CD1c-positive myeloid dendritic cell (primary cell): ENCODE results near the gene TSC22D3.

Experiments
- DNase-seq: peaks from one replicate; pipeline ENCODE4 v3.0.0-alpha.2; 2016; ENCODE audit errors: extremely low spot score

TSC22D3 gene

DNA sequence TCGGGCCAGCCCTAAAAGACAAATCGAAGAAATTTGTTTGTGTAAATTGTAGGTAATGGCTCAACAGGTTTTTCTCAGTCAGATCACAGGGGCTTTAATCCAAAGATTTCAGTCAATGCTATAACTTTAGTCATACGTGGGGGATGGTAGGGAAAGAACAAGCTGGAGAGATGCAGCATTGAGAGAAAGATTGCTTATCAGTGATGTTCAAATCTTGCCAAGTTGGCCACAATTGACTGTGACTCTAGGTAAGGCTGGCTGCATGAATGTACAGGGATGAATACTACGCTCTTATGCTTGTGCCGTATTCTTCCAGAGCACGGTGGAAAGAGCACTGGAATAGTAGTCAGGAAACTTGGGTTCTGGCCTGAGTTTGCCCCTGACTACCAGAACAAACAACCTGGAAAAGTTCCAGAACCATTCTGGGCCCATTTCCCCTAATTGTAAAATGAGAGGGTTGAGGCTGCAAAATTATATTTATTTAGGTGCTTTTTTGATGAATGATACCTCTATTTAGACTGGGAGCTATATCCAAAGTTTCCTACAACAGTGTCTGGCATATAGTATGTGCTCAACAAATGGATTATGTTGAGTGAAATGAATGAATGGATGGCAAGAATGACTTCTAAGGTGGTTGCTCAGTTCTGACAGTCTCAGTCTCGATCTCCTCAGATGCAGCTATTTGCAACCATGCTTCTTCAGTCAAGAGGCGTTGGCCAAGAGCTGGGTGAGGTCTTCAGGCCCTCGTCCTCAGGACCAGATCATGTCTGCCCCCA is 44.4 kb downstream of the TSC22D3 start:
- no peak for DNase-seq

DNA sequence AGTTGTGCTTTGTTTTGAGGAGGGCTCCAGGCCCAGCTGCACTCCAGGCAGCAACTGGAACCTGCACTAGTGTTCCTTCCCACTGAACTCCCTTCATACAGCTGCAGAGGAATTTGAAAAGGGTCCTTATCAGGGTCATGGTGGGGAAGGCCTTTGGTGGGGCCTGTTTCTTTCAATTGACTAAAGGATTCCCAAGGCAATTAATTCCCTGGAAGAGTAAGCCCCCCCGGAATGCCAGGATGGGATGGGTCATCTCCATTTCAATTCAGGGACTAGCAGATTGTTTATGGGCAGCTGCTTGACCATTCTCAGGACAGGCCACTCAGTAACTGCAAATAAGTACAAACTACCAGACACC is 45.3 kb downstream of the TSC22D3 start:
- no peak for DNase-seq

DNA sequence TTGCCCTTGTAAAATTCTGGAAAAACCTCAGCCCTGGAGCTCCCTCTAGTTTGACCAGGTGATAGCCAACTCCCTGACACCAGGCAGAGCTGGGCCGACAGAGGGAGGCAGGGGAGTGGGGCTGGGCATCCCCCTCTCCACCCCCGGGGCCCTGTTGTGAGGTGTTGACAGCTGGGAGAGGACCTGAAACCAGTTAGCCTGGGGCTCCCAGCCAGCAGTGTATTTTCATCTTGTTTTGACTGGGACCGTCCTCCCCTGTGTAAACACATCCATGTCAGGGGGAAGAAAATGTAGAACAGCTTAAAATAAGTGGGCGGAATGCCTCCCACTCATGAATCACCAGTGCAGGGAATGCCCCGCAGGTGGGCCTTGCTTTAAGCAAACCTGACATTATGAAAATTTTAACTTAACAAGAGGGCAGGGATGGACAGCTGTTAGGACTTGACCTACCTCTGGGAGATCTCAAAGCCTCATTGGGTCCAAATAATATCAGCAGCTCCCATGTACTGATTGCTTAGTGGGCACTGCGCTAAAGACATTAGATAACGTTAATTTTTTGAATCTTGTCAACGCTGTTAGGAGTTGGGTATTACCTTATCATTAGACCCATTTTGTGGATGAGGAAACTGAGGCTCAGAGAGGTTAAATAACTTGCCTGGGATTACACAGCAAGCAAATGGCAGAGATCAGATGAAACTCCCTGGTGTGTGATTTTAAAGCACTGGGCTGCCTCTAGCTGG is 45.9 kb downstream of the TSC22D3 start:
- no peak for DNase-seq

DNA sequence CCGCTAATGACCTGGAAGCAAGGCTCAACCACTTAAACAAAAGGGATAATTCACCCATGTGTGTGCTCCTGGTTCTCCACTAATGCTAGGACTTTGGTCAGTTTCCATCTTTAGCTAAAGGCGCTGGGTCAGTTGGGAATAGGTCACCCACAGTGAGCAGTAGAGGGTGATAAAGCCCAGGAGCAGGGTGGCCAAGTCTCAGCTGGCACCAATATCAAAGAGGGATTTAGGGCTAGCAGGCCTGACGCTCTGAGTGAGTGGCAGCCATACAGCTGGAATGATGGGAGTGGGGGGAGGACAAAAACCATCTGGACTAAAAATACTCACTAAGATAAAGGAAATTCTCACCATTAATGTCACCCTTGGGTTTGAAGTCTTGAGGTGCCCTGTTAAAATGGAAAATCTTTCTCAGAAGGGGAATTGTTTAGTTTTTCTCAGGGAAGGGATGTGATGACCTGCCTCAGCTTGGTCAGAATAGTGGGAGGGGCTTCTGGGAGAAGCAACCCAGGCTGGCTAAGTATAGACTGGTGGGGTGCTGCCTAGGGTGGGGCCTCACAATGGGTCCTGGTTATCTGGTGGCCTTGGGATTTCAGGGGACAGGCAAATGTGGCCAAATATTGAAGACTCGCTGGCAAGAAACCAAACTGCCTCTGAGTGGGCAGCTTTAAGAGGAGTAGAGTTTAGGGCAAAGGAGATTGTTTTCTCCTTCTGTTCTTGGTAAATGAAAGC is 47.1 kb downstream of the TSC22D3 start:
- DNase-seq: no peak

DNA sequence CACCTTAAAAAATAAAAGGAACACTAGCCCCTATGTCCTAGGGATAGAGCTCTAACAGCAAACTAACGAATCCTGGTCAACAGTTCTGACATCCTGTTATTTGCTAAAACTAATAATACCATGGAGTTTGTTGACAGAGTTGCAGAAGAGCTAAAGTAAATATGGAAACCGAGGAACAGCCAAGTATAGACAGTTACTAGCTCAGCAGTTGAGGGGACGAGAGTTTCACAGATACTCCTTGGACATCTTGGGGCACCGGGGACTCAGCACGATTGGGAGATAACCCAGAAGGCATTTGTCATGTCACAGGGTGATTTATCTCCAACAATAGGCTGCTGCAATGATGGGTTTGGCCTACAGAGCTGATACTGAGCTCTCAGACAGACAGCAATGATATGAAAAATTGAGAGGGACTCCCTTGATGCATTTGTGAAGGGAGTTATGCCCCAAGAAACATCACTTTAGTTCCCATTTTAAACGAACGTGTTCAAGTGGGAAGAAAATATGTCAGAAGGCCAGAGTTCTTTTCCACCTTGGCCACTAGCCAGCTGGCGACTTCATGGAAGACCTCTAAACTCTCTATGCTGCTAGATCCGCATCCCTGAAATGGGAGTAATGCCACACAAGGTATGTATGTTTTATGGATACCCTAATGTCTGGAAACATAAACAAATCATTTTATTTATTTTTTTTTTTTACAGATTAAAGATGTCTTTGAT is 48.6 kb downstream of the TSC22D3 start:
- no peak for DNase-seq

DNA sequence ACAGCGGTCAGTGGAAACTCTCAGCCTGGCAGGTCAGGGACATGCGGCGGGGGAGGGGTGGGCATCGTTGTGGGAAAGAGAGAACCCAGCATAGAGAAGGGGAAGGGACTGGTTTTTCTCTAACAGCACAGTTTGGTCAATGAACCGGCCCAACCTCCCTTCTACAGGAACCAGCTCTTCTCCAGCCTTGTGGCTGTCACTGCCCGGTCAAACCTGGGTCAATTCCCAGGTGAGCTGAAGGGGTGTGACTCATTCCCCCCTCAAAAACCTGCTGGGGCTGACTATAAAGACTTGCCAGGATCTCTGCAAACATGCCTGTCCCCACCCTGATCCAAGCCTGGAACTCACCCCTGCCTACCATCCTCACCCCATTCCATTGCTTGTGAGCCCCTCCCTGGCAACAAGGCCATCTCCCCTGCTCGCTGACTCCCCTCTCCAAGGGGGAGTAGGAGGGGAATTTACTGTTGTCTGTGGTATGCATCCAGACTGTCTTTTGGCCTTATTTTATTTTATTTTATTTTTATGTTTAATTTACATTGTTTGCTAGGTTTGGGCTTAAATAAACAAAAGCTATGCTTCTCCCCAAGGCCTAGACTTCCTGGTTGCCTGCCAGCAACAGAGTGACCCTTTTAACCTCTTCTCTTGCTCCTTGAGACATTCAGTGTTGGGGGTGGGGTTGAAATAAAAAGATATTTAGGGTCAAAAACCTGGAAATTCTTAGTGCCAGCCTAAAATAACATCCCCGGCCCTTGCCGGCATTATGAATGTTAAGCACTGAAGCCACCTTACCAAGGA is 49.6 kb downstream of the TSC22D3 start:
- DNase-seq: no peak

DNA sequence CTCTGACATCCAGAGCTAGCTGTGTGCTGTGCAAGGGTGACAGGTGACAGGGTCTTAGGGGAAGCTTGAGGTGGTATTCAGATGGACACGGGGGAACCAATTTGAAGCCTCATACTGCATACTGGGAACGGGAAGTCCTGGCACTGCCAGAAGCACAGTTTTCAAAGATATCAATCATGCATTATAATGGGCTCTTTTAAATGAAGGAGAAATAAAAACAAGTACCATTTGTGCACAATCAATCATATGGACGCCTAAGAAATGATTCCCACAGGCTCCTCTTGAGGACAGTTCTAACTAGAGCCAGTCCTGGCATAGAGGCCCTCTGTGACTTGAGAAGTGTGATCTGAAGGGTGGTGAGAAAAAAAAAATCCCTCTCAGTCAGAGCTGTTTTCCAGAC is 50.9 kb downstream of the TSC22D3 start:
- DNase-seq: no peak

DNA sequence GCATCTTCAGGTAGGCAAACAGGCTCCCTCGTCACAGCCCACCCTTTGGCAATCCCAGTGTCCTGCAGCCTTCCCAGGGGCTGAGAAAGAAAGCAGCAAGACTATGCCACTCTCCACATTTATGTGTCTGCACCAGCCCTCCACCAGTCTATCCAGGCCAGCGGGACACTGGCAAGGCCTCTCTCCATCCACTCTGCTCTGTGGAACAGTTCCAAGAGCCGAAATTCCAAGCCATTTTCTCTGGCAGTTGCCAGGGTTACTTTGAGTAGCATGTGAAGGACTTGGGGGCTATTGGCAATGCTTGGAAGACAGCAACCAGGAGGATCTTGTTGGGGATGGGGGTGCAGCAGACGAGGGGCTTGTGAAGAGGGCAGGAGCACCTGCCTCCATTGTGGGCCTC is 52.1 kb downstream of the TSC22D3 start:
- DNase-seq: no peak

DNA sequence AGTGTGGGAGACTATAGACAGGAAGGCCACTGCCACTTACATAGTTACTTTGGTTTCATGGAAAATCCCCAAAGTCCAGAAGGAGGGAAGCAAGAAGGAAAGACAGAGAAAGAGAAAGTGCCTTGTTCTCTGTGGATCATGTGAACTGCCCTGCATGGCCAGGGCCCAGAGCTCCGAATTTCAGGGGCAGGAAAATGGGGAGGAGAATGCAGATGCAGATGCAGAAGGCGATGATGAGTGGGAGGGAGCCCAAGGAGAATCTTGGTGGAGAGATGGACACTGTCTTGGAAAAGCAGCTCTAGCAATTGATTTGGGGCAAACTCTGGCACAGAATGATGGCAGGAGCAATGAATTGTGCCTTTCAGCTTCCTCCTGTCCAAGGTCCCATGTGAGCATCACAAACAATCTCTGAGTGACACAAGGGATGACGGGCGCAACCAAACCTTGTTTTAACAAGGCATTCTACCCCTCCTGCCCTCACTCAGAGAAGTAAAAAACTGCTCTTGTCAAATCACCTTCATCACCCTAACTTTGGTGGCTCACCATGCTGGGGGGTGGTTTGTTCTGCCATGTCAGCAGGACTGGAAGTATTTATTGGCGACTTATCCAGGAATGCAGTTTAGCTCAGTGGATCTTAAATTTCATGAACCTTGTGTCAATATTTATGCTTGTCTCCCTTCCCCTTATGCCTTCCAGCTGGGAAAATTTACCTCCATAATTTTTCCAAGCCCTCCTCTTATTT is 53.5 kb downstream of the TSC22D3 start:
- no peak for DNase-seq

DNA sequence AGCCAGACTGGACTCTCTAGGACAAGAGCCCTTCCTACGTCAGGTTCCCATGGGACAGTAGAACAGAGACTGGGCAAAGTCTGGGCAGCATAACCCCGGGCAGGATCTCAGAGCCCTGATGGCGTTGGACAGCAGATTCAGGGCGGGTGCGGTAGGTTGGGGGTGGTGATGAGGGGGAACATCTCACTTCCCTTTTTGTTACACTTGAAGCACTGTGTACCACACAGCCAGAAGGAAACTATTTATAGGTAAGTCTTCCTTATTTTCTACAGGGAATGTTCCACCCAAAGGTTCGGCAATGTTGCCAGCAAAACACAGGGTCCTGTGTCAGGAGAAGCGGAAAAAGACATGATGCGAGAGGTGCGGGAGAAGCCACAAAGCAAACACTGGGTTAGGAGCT is 54.3 kb downstream of the TSC22D3 start:
- peak; percentile 58 for DNase-seq

DNA sequence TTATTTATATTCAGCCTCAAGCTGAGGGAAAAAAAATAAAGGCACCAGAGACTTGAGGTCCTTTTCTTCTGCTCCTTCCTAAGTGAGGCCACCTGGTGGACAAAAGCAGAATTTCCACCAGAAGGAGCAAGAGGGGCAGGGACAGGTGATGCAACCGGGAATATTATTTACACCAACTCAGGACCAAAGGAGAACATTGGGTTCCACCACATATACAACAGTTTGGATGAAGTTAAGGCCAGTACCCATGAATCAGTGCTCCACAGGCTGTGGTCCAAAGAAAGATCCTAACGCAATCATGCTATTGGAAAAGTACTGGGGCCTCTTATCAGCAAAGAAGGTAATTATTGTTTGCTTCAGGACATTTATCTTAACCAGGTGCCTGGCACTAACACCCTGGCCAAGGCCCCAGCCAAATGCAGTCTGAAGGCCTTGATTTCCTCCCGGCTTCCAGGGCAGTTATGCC is 57.4 kb downstream of the TSC22D3 start:
- peak; percentile 78 for DNase-seq

DNA sequence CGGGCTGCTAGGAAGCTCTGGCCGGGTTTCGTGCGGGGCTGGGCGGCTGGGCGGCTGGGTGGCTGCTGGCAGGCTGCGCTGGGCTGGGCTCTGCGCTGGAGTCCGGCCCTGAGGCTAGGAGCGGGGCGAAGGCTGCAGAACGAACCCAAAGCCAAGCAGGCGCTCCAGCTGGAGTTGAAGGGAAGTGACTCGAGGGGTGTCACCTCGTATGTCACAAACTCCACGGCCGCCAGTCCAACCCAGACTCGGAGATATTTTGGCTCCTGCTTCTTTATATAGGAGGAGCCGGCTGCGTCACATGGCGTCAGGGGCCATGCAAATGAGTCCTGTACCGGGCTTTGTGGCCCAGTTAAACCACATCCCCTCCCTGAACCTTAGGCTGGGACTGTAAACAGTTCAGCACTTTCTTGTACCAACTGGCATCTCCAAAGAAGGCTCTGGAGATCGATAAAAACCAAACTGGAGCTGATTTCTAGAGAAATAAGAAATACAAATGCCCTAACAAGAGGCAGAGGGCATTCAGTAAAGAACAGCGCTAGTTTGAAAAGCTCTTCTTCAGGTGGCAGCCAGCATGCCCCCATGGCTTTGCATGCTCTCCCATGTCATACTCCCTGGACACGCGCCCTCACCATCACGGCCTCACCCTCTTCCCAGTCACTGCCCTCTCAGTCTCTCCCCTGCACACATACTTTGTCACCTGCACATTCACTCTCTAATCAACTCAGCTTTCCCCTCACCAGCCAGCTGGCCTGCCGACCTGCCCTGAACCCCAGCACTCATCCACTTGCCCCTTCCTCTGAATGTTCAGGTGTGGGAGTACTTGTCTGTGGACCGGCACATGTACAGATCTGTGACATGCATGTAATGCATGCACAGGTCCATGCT is 58.5 kb downstream of the TSC22D3 start:
- peak; percentile 91 for DNase-seq

DNA sequence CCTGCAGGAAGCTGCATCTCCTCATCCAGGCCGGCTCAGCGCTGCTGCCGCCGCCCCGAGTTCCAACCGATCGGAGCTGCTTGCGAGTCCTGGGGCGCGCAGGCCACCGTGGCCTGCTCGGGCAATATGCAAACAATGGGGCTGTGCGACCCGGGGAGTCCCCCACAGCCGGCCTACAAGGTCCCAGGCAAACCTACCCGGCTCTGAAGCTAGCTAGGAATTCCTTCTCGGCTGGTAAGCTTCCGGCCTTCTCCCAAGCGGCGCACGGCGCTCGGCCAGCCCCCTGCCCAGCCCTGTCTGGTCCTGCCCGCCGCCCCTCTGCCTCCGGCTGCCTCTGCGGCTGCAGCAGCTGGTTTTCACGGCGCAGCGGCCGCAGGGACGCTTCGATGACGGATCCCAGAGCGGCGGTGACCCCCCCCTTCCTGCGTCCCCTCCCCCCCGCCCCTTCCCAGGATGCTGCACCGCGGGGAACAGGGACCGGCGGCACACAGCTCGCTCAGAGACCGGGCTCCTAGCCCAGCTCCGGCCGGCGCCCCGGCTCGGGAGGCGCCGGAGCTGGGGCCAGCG is 59.4 kb downstream of the TSC22D3 start:
- no peak for DNase-seq

DNA sequence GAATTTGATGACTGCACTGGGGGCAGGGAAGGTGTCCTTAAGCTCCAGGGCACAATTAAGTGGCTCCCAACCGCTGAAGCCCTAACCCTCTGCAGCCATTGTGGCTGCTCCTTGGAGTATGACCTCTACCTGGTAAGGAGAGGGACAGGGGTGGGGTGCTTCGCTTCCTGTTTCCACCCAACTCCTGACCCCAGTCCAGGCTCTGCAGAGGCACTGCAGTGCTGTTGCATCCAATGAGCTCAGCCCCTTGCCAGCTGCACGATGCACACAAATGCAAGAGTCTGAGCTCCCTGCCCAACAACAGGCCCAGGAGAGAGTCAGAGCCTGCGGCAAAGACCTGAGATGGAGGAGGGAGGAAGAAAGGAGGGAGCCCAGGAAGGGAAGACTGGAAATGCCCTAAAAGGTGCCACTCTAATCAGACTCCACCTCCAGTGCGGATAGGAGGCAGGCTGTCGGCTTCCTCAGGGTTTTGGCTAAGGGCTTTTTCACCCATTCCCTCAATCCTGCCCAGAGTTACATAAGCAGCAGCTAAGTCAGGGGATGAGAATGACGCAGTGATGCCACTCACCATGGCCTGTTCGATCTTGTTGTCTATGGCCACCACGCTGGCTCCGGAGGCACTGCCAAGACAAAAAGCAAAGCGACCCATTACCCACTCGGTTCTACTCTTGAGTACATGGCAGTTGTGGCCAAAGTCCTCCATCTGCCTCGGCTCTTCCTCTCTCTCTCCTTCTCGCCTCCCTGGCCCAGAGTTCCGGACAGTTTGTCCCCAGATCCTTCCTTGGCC is 60.1 kb downstream of the TSC22D3 start:
- peak; percentile 24 for DNase-seq

DNA sequence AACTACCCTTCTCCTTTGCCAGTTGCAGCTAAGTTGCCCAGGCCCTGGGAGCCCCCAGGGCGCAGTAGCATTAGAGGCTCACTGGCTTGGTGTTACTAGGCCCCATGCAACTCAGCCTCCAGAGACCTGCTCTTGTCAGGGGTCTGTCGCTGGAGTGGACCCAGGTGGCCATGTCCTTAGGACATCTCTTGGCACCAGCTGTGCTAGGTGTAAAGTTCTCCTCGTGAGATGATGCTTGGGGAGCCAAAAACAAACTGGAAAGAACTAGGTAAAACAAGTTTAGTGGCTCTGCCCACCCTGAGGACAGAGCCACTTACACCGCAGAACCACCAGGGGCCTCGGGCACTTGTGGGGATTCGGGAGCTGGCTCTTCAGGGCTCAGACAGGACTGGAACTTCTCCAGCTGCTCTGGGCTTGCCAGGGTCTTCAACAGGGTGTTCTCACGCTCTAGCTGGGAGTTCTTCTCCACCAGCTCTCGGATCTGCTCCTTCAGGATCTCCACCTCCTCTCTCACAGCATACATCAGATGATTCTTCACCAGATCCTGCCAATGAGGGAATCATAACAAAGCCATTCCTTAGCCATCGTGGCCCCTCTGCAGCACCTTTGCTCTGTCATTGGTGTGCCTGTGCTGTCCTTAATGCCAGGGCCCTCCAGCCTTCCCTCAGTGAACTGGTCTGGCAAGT is 61.2 kb downstream of the TSC22D3 start:
- peak; percentile 15 for DNase-seq

DNA sequence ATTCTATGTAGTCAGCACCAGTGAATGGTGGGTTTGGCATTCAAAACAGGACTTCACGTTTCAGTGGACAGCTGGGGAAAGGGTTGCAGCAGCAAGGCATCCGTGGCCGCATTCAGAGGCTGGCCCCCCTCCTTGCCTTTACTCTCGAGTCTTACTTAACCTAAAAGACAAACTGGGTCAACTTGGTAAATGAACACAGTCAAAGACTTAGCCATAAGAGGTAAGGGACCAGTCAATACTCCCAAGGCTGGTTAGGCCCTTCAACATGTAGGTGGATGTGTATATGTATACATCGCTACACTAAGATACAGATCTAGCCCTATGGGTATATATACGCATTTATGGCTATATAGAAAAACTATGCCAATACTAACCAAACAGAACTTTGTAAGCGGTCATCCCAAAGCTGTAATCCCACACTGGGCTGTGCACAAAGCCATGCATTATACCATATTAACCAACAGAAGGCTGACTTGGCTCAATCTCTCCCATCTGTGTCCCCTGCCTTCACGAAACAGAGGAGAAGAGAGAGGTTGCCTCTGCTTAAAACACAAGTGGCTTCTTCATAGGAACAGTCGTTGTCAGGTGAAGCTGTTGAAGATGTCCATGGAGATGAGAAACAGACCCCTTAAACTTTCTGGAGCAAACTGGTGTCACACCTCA is 61.9 kb downstream of the TSC22D3 start:
- DNase-seq: no peak

DNA sequence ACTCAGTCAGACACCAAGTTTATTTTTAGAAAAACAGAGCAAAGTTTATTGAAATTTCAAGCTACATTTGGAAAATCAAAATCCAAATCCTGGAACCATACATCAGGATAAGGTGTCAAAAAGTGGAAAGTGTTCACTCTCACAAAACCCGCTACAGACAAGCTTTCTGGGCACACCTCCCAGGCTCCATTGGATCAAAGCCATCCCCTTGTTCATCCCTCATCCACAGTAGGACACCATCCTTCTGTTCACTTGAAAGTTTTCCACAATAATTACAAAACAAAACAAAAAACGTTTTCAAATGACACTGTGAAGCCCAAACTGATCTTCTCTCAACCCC is 62.4 kb downstream of the TSC22D3 start:
- DNase-seq: no peak
